MM.1S (cell line): ENCODE results near the gene PLA2G4B.

Source experiments
- EZH2 ChIP-seq: fragments of 300-600 bp; sonication (generic); optimal IDR thresholded peaks from 2 replicates; pipeline ENCODE3; 2017; ENCODE audit warnings: low read depth, mild to moderate bottlenecking, antibody characterized with exemption, low read length, mixed read lengths
- TF ChIP-seq, protein P1 (sequence below): fragments of 300-600 bp; sonication (generic); IDR thresholded peaks from 2 replicates; pipeline ENCODE4 v1.5.1; 2016; ENCODE audit warnings: antibody characterized with exemption, low read length, mixed read lengths

- TF ChIP-seq EZH2 = no peak
- TF ChIP-seq, protein P1, sequence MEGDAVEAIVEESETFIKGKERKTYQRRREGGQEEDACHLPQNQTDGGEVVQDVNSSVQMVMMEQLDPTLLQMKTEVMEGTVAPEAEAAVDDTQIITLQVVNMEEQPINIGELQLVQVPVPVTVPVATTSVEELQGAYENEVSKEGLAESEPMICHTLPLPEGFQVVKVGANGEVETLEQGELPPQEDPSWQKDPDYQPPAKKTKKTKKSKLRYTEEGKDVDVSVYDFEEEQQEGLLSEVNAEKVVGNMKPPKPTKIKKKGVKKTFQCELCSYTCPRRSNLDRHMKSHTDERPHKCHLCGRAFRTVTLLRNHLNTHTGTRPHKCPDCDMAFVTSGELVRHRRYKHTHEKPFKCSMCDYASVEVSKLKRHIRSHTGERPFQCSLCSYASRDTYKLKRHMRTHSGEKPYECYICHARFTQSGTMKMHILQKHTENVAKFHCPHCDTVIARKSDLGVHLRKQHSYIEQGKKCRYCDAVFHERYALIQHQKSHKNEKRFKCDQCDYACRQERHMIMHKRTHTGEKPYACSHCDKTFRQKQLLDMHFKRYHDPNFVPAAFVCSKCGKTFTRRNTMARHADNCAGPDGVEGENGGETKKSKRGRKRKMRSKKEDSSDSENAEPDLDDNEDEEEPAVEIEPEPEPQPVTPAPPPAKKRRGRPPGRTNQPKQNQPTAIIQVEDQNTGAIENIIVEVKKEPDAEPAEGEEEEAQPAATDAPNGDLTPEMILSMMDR = no peak
These were observed 51.5 kb downstream of the PLA2G4B start for GRCh38 chr15:41890050-41890690.
